COLO668 (cell line): ENCODE measurements around the gene ASB6.
"Not testable (repeated sequence)": the region's sequence is repeated elsewhere in the genome, so short reads cannot be mapped to it uniquely, and the experiment has no call there.

ENCODE experiments used
- DNase-seq: peaks from one replicate; lab custom pipeline; 2025; ENCODE audit not compliant: unreplicated experiment; lab: John Stamatoyannopoulos, UW

ASB6 gene

GRCh38 chr9:129609486-129610212, 32.3 kb downstream of the ASB6 start:
- no peak for DNase-seq

- no peak for DNase-seq
These were observed 33.1 kb downstream of the ASB6 start for GRCh38 chr9:129608561-129609481.

- DNase-seq, result no peak
These were observed 34.9 kb downstream of the ASB6 start for GRCh38 chr9:129607027-129607387.

GRCh38 chr9:129606161-129607026, 35.6 kb downstream of the ASB6 start:
- no peak for DNase-seq

- DNase-seq, result no peak
These were observed 37.2 kb downstream of the ASB6 start for GRCh38 chr9:129604766-129605163.

- DNase-seq, result no peak
These were observed 37.7 kb downstream of the ASB6 start for GRCh38 chr9:129604056-129604765.

- DNase-seq, result no peak
These were observed 39.1 kb downstream of the ASB6 start for GRCh38 chr9:129602598-129603415.

- DNase-seq, result no peak
These were observed 40.8 kb downstream of the ASB6 start for GRCh38 chr9:129601082-129601674.

GRCh38 chr9:129598089-129598596, 43.8 kb downstream of the ASB6 start:
- no peak for DNase-seq

- peak; percentile 9 for DNase-seq
These were observed 44.4 kb downstream of the ASB6 start for GRCh38 chr9:129597355-129598088.

GRCh38 chr9:129596541-129597331, 45.2 kb downstream of the ASB6 start:
- no peak for DNase-seq

GRCh38 chr9:129595903-129596540, 45.9 kb downstream of the ASB6 start:
- DNase-seq, result no peak

- no peak for DNase-seq
These were observed 46.6 kb downstream of the ASB6 start for GRCh38 chr9:129595311-129595741.

GRCh38 chr9:129594632-129595031, 47.3 kb downstream of the ASB6 start:
- no peak for DNase-seq

GRCh38 chr9:129592790-129593189, 49.2 kb downstream of the ASB6 start:
- not testable (repeated sequence) for DNase-seq

- no peak for DNase-seq
These were observed 50.0 kb downstream of the ASB6 start for GRCh38 chr9:129591916-129592315.

GRCh38 chr9:129590466-129590865, 51.5 kb downstream of the ASB6 start:
- no peak for DNase-seq
